Endothelial cell of umbilical vein (primary cell): ENCODE data around the gene SENP2. TPM values are rescaled to one million over a fixed set of nuclear protein-coding genes. Genes with fewer than 3 reads are reported as not detected.

ENCODE experiments used
- BruUV-seq: library from RNA; stranded (reverse); fragments of 400-500 nt; replicated peaks from 2 replicates; lab custom pipeline; 2021; lab: Mats Ljungman, UMichigan
- CTCF ChIA-PET: fragments of 300-600, 350-600 bp; sonication (Branson Sonifier 250); formaldehyde crosslinking; loops from one replicate; lab custom pipeline; 2021; ENCODE audit warnings: antibody characterized with exemption, inconsistent platforms; lab: Charles Lee
- POLR2A ChIA-PET: fragments of 300-600, 350-600 bp; sonication (Branson Sonifier 250); formaldehyde crosslinking; loops from one replicate; lab custom pipeline; 2021; ENCODE audit warnings: antibody characterized with exemption, inconsistent platforms; lab: Charles Lee
- DNase-seq: peaks from one replicate; pipeline ENCODE4 v3.0.0-alpha.2; 2011; ENCODE audit warnings: low read depth, low spot score
- FAIRE-seq: peaks from 2 replicates; lab custom pipeline; 2011; peaks lifted over from hg19 to GRCh38; lab: Jason Lieb, UNC
- H2AFZ ChIP-seq: 2 replicates; pipeline ENCODE4 v1.6.0; 2012; ENCODE audit warnings: low read depth, low read length, control low read depth, inconsistent platforms
- H3K27ac ChIP-seq: 2 replicates; pipeline ENCODE4 v1.5.1; 2011; ENCODE audit warnings: low read depth, mild to moderate bottlenecking, control low read depth, low read length, moderate library complexity; ENCODE audit not compliant: insufficient read depth
- H3K27me3 ChIP-seq, 2 experiments: 2 replicates each; pipeline versions ENCODE4 v1.6.0 to v1.6.1; 2011; ENCODE audit warnings: low read length in 2 of 2, mixed read lengths in 1 of 2; ENCODE audit not compliant: control insufficient read depth in 2 of 2, insufficient read depth in 2 of 2
- H3K36me3 ChIP-seq, 2 experiments: 2 replicates in 1 of 2; 3 replicates in 1 of 2; pipeline ENCODE4 v1.5.1; 2011; ENCODE audit warnings: low read length in 2 of 2, mild to moderate bottlenecking in 1 of 2, moderate library complexity in 1 of 2; ENCODE audit not compliant: control insufficient read depth in 2 of 2, insufficient read depth in 2 of 2; ENCODE audit errors: extremely low read depth in 1 of 2
- H3K4me1 ChIP-seq: 3 replicates; pipeline ENCODE4 v1.5.1; 2011; ENCODE audit warnings: mild to moderate bottlenecking, low read length; ENCODE audit not compliant: control insufficient read depth, insufficient read depth; ENCODE audit errors: extremely low read depth
- H3K4me2 ChIP-seq: 2 replicates; pipeline ENCODE4 v1.6.1; 2011; ENCODE audit warnings: low read length, control low read depth, mixed read lengths; ENCODE audit not compliant: insufficient read depth
- H3K4me3 ChIP-seq, 3 experiments: fragments of 200-600 bp in 1 of 3; sonication (generic), shearing (Covaris generic) in 1 of 3; replicated peaks in 1 of 3; 2 replicates each; pipeline ENCODE4 v1.5.1; 2011 to 2016; ENCODE audit warnings: control low read depth in 3 of 3, low read length in 3 of 3, mild to moderate bottlenecking in 2 of 3, inconsistent platforms in 1 of 3, low read depth in 1 of 3, moderate library complexity in 1 of 3; ENCODE audit not compliant: insufficient read depth in 1 of 3
- H3K79me2 ChIP-seq: 2 replicates; pipeline ENCODE4 v1.6.0; 2012; ENCODE audit warnings: low read length, inconsistent platforms; ENCODE audit not compliant: control insufficient read depth, insufficient read depth
- H3K9ac ChIP-seq: replicated peaks from 2 replicates; pipeline ENCODE3; 2011; ENCODE audit warnings: low read length, control low read depth; ENCODE audit not compliant: insufficient read depth; ENCODE audit errors: extremely low read depth
- H3K9me1 ChIP-seq: replicated peaks from 3 replicates; pipeline ENCODE4 v1.6.0; 2011; ENCODE audit warnings: mild to moderate bottlenecking, low read length; ENCODE audit not compliant: control insufficient read depth, insufficient read depth; ENCODE audit errors: extremely low read depth
- H3K9me3 ChIP-seq: replicated peaks from 2 replicates; pipeline ENCODE4 v1.5.1; 2012; ENCODE audit warnings: low read length, inconsistent platforms; ENCODE audit not compliant: control insufficient read depth, insufficient read depth
- H4K20me1 ChIP-seq: replicated peaks from 2 replicates; pipeline ENCODE3; 2011; ENCODE audit warnings: mild to moderate bottlenecking, low read length; ENCODE audit not compliant: control insufficient read depth, insufficient read depth; ENCODE audit errors: extremely low read depth
- EZH2 ChIP-seq: IDR thresholded peaks from 2 replicates; pipeline ENCODE4 v1.6.1; 2012; ENCODE audit warnings: borderline replicate concordance, low read depth, mild to moderate bottlenecking, moderate library complexity, low read length, inconsistent platforms; ENCODE audit not compliant: severe bottlenecking
- FOS ChIP-seq: IDR thresholded peaks from 2 replicates; pipeline ENCODE4 v1.6.1; 2011; ENCODE audit warnings: mild to moderate bottlenecking, low read length, moderate library complexity, borderline replicate concordance; ENCODE audit not compliant: insufficient read depth
- GATA2 ChIP-seq: IDR thresholded peaks from 2 replicates; pipeline ENCODE4 v1.7.0; 2011; ENCODE audit warnings: low read depth, mild to moderate bottlenecking, moderate library complexity, mixed read lengths, low read length; ENCODE audit not compliant: insufficient read length, insufficient read depth
- JUN ChIP-seq: IDR thresholded peaks from 2 replicates; pipeline ENCODE4 v1.6.1; 2011; ENCODE audit warnings: borderline replicate concordance, low read depth; ENCODE audit not compliant: insufficient read length, insufficient read depth
- MYC ChIP-seq: IDR thresholded peaks from one replicate; pipeline ENCODE4 v1.6.1; 2011; ENCODE audit warnings: mild to moderate bottlenecking, low read depth, low read length
- POLR2A ChIP-seq: IDR thresholded peaks from 2 replicates; pipeline ENCODE4 v1.6.1; 2012; ENCODE audit warnings: low read depth, mild to moderate bottlenecking, control low read depth, low read length
- POLR2AphosphoS5 ChIP-seq: IDR thresholded peaks from 2 replicates; pipeline ENCODE4 v1.6.1; 2012; ENCODE audit warnings: low read depth, mild to moderate bottlenecking, control low read depth, low read length, moderate library complexity; ENCODE audit not compliant: insufficient read depth
- dilution Hi-C: fragments of 300-500 bp; cut with MboI; formaldehyde crosslinking; loops from one replicate; pipeline ENCODE4 v1.15.0; 2019; ENCODE audit warnings: low sequenced_read_pairs; ENCODE audit not compliant: extremely low pct_ligation_motif_present
- intact Hi-C: fragments of 100-400 bp; cut with micrococcal nuclease; formaldehyde crosslinking; loops from one replicate; pipeline ENCODE4 v1.10.0; 2022
- polyA plus RNA-seq, 4 experiments: library from polyadenylated mRNA; depleted of rRNA in 3 of 4; stranded (reverse) in 3 of 4; unstranded in 1 of 4; fragments of >200 nt; gene quantifications; 2 replicates each; pipeline versions ENCODE4 v1.2.1 to v1.2.3, GENCODE V29; 2011 to 2012; ENCODE audit warnings: missing spikeins in 1 of 4
- total RNA-seq: library from RNA; stranded (reverse); gene quantifications from 2 replicates; pipeline ENCODE4 v1.2.3, GENCODE V29; 2021
- TF ChIP-seq, protein P1 (sequence below): IDR thresholded peaks from 2 replicates; pipeline ENCODE4 v1.6.1; 2011; ENCODE audit not compliant: insufficient read depth, insufficient read length
- TF ChIP-seq, protein P2 (sequence below), 2 donors: IDR thresholded peaks; 1 replicate in 1 of 2; 2 replicates in 1 of 2; pipeline ENCODE4 v1.5.1; 2011; ENCODE audit warnings: low read length in 2 of 2, mild to moderate bottlenecking in 2 of 2, moderate library complexity in 2 of 2, control low read depth in 1 of 2, inconsistent platforms in 1 of 2, low read depth in 1 of 2; ENCODE audit not compliant: insufficient read depth in 1 of 2; ENCODE audit errors: extremely low read depth in 1 of 2

Gene SENP2
- total and polyA plus RNA-seq, 2 donors (not counting 3 experiments of a cell fraction or from before 2014, with no cell fraction given) = 3.8 to 40.4 TPM

DNA sequence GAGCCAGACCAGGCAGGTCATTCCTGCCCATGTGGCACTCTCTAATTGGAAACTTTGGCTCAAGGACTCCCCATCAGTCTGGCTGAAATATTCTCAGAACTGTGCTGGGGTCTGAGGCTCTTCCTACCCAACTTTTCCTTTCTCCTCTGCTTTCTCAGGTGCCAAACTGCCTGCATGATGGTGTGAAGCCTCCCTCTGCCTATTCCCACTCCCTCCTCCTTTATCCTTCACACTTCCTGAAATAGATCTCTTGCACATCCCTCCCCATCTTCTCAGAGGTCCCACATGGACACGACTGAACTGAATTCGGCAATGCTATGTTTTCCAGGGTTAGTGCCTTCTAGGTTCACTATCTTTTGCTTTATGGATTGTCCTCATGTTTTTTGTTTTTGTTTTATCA, 46.2 kb upstream of the SENP2 start:
- Histone ChIP-seq H3K79me2 (no peaks in the 10 kb centered on the region), H3K36me3 (no peaks in the 10 kb centered on the region), H3K9me1 (no peaks in the 10 kb centered on the region), H3K9ac (no peak overlapping the region), H3K27ac (no peak overlapping the region), H3K4me2 (no peak overlapping the region), H2AFZ (no peak overlapping the region), H3K4me3 (no peak overlapping the region), H3K9me3 (no peaks in the 10 kb centered on the region), H3K27me3 (no peaks in the 10 kb centered on the region), H3K4me1 (peaks cover 4% of the 10 kb centered on the region), H4K20me1 (no peaks in the 10 kb centered on the region)
- CTCF ChIA-PET = interaction anchor here (1.0 kb wide), 1 partner anchor 19 kb away, joined by 4 read pairs; no protein-coding TSS in a partner anchor
- POLR2A ChIA-PET = no interaction called here
- TF ChIP-seq EZH2 (no peak), GATA2 (no peak), FOS (no peak), MYC (no peak), POLR2AphosphoS5 (no peak), POLR2A (no peak), JUN (no peak)
- TF ChIP-seq, protein P1, sequence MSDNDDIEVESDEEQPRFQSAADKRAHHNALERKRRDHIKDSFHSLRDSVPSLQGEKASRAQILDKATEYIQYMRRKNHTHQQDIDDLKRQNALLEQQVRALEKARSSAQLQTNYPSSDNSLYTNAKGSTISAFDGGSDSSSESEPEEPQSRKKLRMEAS = no peak
- TF ChIP-seq, protein P2, sequence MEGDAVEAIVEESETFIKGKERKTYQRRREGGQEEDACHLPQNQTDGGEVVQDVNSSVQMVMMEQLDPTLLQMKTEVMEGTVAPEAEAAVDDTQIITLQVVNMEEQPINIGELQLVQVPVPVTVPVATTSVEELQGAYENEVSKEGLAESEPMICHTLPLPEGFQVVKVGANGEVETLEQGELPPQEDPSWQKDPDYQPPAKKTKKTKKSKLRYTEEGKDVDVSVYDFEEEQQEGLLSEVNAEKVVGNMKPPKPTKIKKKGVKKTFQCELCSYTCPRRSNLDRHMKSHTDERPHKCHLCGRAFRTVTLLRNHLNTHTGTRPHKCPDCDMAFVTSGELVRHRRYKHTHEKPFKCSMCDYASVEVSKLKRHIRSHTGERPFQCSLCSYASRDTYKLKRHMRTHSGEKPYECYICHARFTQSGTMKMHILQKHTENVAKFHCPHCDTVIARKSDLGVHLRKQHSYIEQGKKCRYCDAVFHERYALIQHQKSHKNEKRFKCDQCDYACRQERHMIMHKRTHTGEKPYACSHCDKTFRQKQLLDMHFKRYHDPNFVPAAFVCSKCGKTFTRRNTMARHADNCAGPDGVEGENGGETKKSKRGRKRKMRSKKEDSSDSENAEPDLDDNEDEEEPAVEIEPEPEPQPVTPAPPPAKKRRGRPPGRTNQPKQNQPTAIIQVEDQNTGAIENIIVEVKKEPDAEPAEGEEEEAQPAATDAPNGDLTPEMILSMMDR (IDR thresholded peaks at IDR 0.05; ENCODE audit: extremely low read depth in 1 of 2, insufficient read depth in 1 of 2, low read depth in 1 of 2, low read length in 2 of 2) = no peak
- FAIRE-seq (no peak), DNase-seq (no peak)
- intact Hi-C loops (no loop called here), dilution Hi-C loops (no loop called here)
- BruUV-seq = no TSS peak
